HepG2 (cell line): ENCODE measurements around the gene PSME3IP1. TPM values are rescaled to one million over a fixed set of nuclear protein-coding genes. Genes with fewer than 3 reads are reported as not detected.

Source experiments
- ATAC-seq: fragments of 200-7000 bp; cut with Tn5 transposase; 3 replicates; pipeline ENCODE4 v1.9.1; 2020; ENCODE audit warnings: mild to moderate bottlenecking, moderate library complexity
- BruUV-seq: library from RNA; stranded (reverse); fragments of 400-500 nt; replicated peaks from 2 replicates; lab custom pipeline; 2021; lab: Mats Ljungman, UMichigan
- CTCF ChIA-PET: fragments of 300-600 bp; formaldehyde crosslinking; extraction: SDS; loops from one replicate; lab custom pipeline; 2021; ENCODE audit warnings: low total read pairs, inconsistent platforms, low intra/inter-chr PET ratio; lab: Yijun Ruan, JAX
- POLR2A ChIA-PET: fragments of 350-600 bp; sonication (Branson Sonifier 250); formaldehyde crosslinking; loops from one replicate; lab custom pipeline; 2020; ENCODE audit warnings: antibody characterized with exemption, inconsistent platforms; lab: Yijun Ruan, JAX
- DNase-seq: peaks from one replicate; pipeline ENCODE4 v3.0.0-alpha.2; 2015; ENCODE audit warnings: low spot score
- FAIRE-seq: peaks from 3 replicates; lab custom pipeline; 2011; peaks lifted over from hg19 to GRCh38; lab: Jason Lieb, UNC
- H2AFZ ChIP-seq: one replicate; pipeline ENCODE4 v1.6.1; 2011; ENCODE audit warnings: low read length, inconsistent platforms
- H3K27ac ChIP-seq: fragments of 300-600 bp; 3 replicates; pipeline ENCODE4 v1.8.0; 2011; ENCODE audit warnings: mixed run types, mild to moderate bottlenecking, mixed read lengths, low read length, inconsistent platforms; ENCODE audit not compliant: insufficient read depth; ENCODE audit errors: extremely low read length
- H3K27me3 ChIP-seq, 2 experiments: fragments of 200-600 bp in 1 of 2; 2 replicates in 1 of 2; 3 replicates in 1 of 2; pipeline versions ENCODE4 v1.6.0 to v1.8.0; 2011; ENCODE audit warnings: low read length in 2 of 2, mild to moderate bottlenecking in 2 of 2, moderate library complexity in 2 of 2, inconsistent platforms in 1 of 2; ENCODE audit not compliant: insufficient read depth in 2 of 2, control insufficient read depth in 1 of 2
- H3K36me3 ChIP-seq, 2 experiments: fragments of 200-600 bp in 1 of 2; replicated peaks in 1 of 2; 2 replicates in 1 of 2; 3 replicates in 1 of 2; pipeline versions ENCODE4 v1.5.1 to v1.8.0; 2011; ENCODE audit warnings: low read length in 2 of 2, inconsistent platforms in 1 of 2; ENCODE audit not compliant: insufficient read depth in 2 of 2, control insufficient read depth in 1 of 2
- H3K4me1 ChIP-seq: 2 replicates; pipeline ENCODE4 v1.5.1; 2012; ENCODE audit warnings: low read length, inconsistent platforms; ENCODE audit not compliant: insufficient read depth
- H3K4me2 ChIP-seq: 2 replicates; pipeline ENCODE4 v1.6.0; 2011; ENCODE audit warnings: low read depth, low read length, inconsistent platforms
- H3K4me3 ChIP-seq, 3 experiments: fragments of 200-600 bp in 1 of 3; sonication (generic), shearing (Covaris generic) in 1 of 3; replicated peaks in 1 of 3; 2 replicates each; pipeline ENCODE4 v1.5.1; 2011 to 2016; ENCODE audit warnings: low read length in 3 of 3, inconsistent platforms in 2 of 3, low read depth in 2 of 3, mild to moderate bottlenecking in 2 of 3, control low read depth in 1 of 3, mixed read lengths in 1 of 3; ENCODE audit not compliant: insufficient read depth in 1 of 3
- H3K79me2 ChIP-seq: one replicate; pipeline ENCODE4 v1.6.1; 2011; ENCODE audit warnings: low read length, inconsistent platforms; ENCODE audit not compliant: insufficient read depth
- H3K9ac ChIP-seq: 2 replicates; pipeline ENCODE4 v1.6.0; 2011; ENCODE audit warnings: mild to moderate bottlenecking, low read depth, low read length, inconsistent platforms; ENCODE audit not compliant: insufficient read depth
- H3K9me3 ChIP-seq: 2 replicates; pipeline ENCODE4 v1.5.1; 2012; ENCODE audit warnings: mild to moderate bottlenecking, low read length
- H4K20me1 ChIP-seq: 2 replicates; pipeline ENCODE4 v1.6.0; 2011; ENCODE audit warnings: inconsistent platforms, mild to moderate bottlenecking, low read length, moderate library complexity; ENCODE audit not compliant: insufficient read depth
- ATF6 ChIP-seq: sonication (generic); formaldehyde crosslinking; conservative IDR thresholded peaks from 2 replicates; pipeline ENCODE4 v1.4.0; 2020; ENCODE audit warnings: missing genetic modification reagents
- FOSL1 ChIP-seq: sonication (generic); formaldehyde crosslinking; IDR thresholded peaks from 2 replicates; pipeline ENCODE4 v1.9.0; 2021; ENCODE audit warnings: missing genetic modification reagents, borderline replicate concordance
- FOXP4 ChIP-seq: sonication (generic); formaldehyde crosslinking; IDR thresholded peaks from 2 replicates; pipeline ENCODE4 v1.4.0; 2020; ENCODE audit warnings: missing genetic modification reagents
- MEIS2 ChIP-seq: sonication (generic); formaldehyde crosslinking; IDR thresholded peaks from 2 replicates; pipeline ENCODE4 v1.9.0; 2021; ENCODE audit warnings: mild to moderate bottlenecking, missing genetic modification reagents
- MYC ChIP-seq: sonication (generic); formaldehyde crosslinking; IDR thresholded peaks from 2 replicates; pipeline ENCODE4 v1.9.0; 2021; ENCODE audit warnings: missing genetic modification reagents, borderline replicate concordance
- RBFOX2 ChIP-seq: fragments of 200-400 bp; formaldehyde crosslinking; IDR thresholded peaks from 2 replicates; pipeline ENCODE4 v1.6.1; 2017; ENCODE audit warnings: low read depth, mild to moderate bottlenecking, low read length
- RFX1 ChIP-seq: fragments of 450-650 bp; IDR thresholded peaks from 2 replicates; pipeline ENCODE4 v1.6.1; 2017
- SSRP1 ChIP-seq: IDR thresholded peaks from 2 replicates; pipeline ENCODE4 v1.6.1; 2016; ENCODE audit warnings: control low read depth
- TSC22D2 ChIP-seq: sonication (generic); formaldehyde crosslinking; IDR thresholded peaks from 2 replicates; pipeline ENCODE4 v1.5.1; 2020; ENCODE audit warnings: missing genetic modification reagents, mild to moderate bottlenecking, borderline replicate concordance
- ZMAT3 ChIP-seq: sonication (generic); formaldehyde crosslinking; conservative IDR thresholded peaks from 2 replicates; pipeline ENCODE4 v1.7.0; 2021; ENCODE audit warnings: missing genetic modification reagents
- ZNF569 ChIP-seq: sonication (generic); formaldehyde crosslinking; IDR thresholded peaks from 2 replicates; pipeline ENCODE4 v1.5.0; 2020; ENCODE audit warnings: mild to moderate bottlenecking, missing genetic modification reagents, moderate library complexity, borderline replicate concordance
- ZNF691 ChIP-seq: sonication (generic); formaldehyde crosslinking; IDR thresholded peaks from 2 replicates; pipeline ENCODE4 v1.4.0; 2020; ENCODE audit warnings: missing genetic modification reagents, low read depth, mild to moderate bottlenecking, borderline replicate concordance
- WGBS: methylation state at CpG from one replicate; pipeline ENCODE4 v1.1.6; 2017; ENCODE audit warnings: low lambda C conversion rate; 5-methylcytosine and 5-hydroxymethylcytosine counted together
- in situ Hi-C: cut with HindIII; loops from 2 replicates; pipeline ENCODE4 v1.10.0; 2017; ENCODE audit warnings: low pct_unique_long_range_greater_than_20kb; ENCODE audit not compliant: extremely low pct_ligation_motif_present
- intact Hi-C: fragments of 100-400 bp; cut with micrococcal nuclease; formaldehyde crosslinking; loops from one replicate; pipeline ENCODE4 v1.10.0; 2022; ENCODE audit not compliant: unreplicated experiment
- polyA plus RNA-seq, 8 experiments: library from polyadenylated mRNA; depleted of rRNA in 3 of 8; stranded (reverse) in 7 of 8; unstranded in 1 of 8; fragments of >200 nt; fragmentation: Illumina TruSeq in 4 of 8; extraction: Trizol in 4 of 8; gene quantifications; 2 replicates each; pipeline versions ENCODE4 v1.2.1 to v1.2.3, GENCODE V29; 2011 to 2016; ENCODE audit warnings: low read depth in 4 of 8, missing spikeins in 1 of 8, mixed read lengths in 1 of 8; ENCODE audit not compliant: insufficient read depth in 1 of 8
- total RNA-seq, 5 experiments: library from RNA; depleted of rRNA; stranded (reverse); fragments of >200 nt; fragmentation: Illumina TruSeq; extraction: Trizol; gene quantifications; 2 replicates each; pipeline ENCODE4 v1.2.3, GENCODE V29; 2016; ENCODE audit warnings: low read depth in 1 of 5

PSME3IP1 gene
- total and polyA plus RNA-seq, 2 of the 13 experiments (the other 11 are each of a cell fraction or from before 2014, with no cell fraction given) = 90.8 to 99.8 TPM

- BruUV-seq = no TSS peak
- no peak for ATAC-seq
- Histone ChIP-seq H3K4me1 (no peaks in the 10 kb centered on the region), H3K27me3 (no peaks in the 10 kb centered on the region), H2AFZ (no peak overlapping the region), H3K9ac (no peak overlapping the region), H3K36me3 (peaks cover 39 to 84% of the 10 kb centered on the region in 2 experiments), H3K79me2 (peaks cover 3% of the 10 kb centered on the region), H3K4me3 (no peak overlapping the region), H4K20me1 (no peaks in the 10 kb centered on the region), H3K27ac (no peak overlapping the region), H3K9me3 (no peaks in the 10 kb centered on the region), H3K4me2 (no peak overlapping the region)
- TF ChIP-seq SSRP1 (CRISPR knock-in tag) (no peak), FOSL1 (CRISPR knock-in tag) (no peak), ZNF691 (CRISPR knock-in tag) (no peak), ZMAT3 (CRISPR knock-in tag) (no peak), FOXP4 (CRISPR knock-in tag) (no peak), RBFOX2 (no peak), ZNF569 (CRISPR knock-in tag) (no peak), MEIS2 (CRISPR knock-in tag) (no peak), MYC (no peak), TSC22D2 (no peak), ATF6 (CRISPR knock-in tag) (no peak), RFX1 (no peak)
- in situ Hi-C loops = no loop called here
- DNase-seq = no peak
- CTCF ChIA-PET = no interaction called here
- no peak for FAIRE-seq
- WGBS = 98% methylated on average over 1 of the region's 1 CpG
- POLR2A ChIA-PET = no interaction called here
- intact Hi-C loops = no loop called here
Measured at GRCh38 chr16:57208926-57209325, 23.1 kb upstream of the PSME3IP1 start.
